Activated CD4-positive, alpha-beta T cell treated with anti-CD3 and anti-CD28 coated beads, Interleukin-2, amount 10 ng/mL, durations not matched to agents 7 days and 5 days (primary cell): ENCODE measurements around the gene RAPGEF1. TPM values are rescaled to one million over a fixed set of nuclear protein-coding genes. Genes with fewer than 3 reads are reported as not detected.
A peak's percentile ranks its signal among the peaks of the same experiment; 100 is the strongest.

ENCODE experiments used
- CTCF ChIA-PET: fragments of 350-600 bp; sonication (Branson Sonifier 250); formaldehyde crosslinking; loops from one replicate; lab custom pipeline; 2021; ENCODE audit warnings: antibody characterized with exemption; lab: Charles Lee
- POLR2A ChIA-PET: fragments of 350-600 bp; sonication (Branson Sonifier 250); formaldehyde crosslinking; loops from one replicate; lab custom pipeline; 2021; ENCODE audit warnings: antibody characterized with exemption; lab: Charles Lee
- DNase-seq: peaks from one replicate; pipeline ENCODE4 v3.0.0-alpha.2; 2020
- H3K27ac Mint-ChIP-seq: one replicate; pipeline ENCODE4 v1.8.0; 2021; ENCODE audit warnings: mild to moderate bottlenecking, moderate library complexity, mixed read lengths
- H3K27me3 Mint-ChIP-seq: one replicate; pipeline ENCODE4 v1.8.0; 2021; ENCODE audit warnings: mixed read lengths
- H3K36me3 Mint-ChIP-seq: one replicate; pipeline ENCODE4 v1.8.0; 2021; ENCODE audit warnings: low read depth, mixed read lengths
- H3K4me1 Mint-ChIP-seq: one replicate; pipeline ENCODE4 v1.8.0; 2021; ENCODE audit warnings: mixed read lengths
- H3K4me3 Mint-ChIP-seq: one replicate; pipeline ENCODE4 v1.8.0; 2021; ENCODE audit warnings: mild to moderate bottlenecking, moderate library complexity, mixed read lengths
- H3K9me3 Mint-ChIP-seq: one replicate; pipeline ENCODE4 v1.8.0; 2021; ENCODE audit warnings: mixed read lengths
- total RNA-seq, 2 experiments: library from RNA; stranded (reverse); gene quantifications; one replicate each; pipeline ENCODE4 v1.2.3, GENCODE V29; 2021

The RAPGEF1 gene
- total RNA-seq, 2 experiments from 2014 or later = 128 to 129 TPM

DNA sequence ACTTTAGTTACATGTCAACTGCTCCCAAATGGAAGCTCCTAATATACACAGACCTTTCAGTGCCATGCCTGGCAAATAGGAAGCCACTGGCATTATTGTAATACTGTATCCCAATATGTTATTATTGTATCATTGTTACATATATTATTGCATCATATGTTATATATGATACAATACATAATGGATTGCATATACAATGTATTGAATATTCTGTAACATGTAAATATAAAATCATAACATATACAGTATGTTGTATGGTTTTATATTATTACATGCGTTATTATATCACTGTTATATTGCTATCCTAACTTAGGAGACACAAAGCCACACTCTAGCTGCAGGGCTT is 38.5 kb downstream of the RAPGEF1 start:
- ChIA-PET CTCF (interaction anchor here (0.9 to 1.3 kb wide), 2 partner anchors 9 to 23 kb away, joined by 3 to 5 read pairs; no protein-coding TSS in a partner anchor), POLR2A (no interaction called here)
- H3K4me3 Mint-ChIP-seq = no peak overlapping the region
- H3K27ac Mint-ChIP-seq = no peak overlapping the region
- H3K36me3 Mint-ChIP-seq = peaks cover 12% of the 10 kb centered on the region
- peaks cover 65% of the 10 kb centered on the region for H3K4me1 Mint-ChIP-seq
- H3K27me3 Mint-ChIP-seq = no peaks in the 10 kb centered on the region
- DNase-seq = no peak
- H3K9me3 Mint-ChIP-seq = no peaks in the 10 kb centered on the region

DNA sequence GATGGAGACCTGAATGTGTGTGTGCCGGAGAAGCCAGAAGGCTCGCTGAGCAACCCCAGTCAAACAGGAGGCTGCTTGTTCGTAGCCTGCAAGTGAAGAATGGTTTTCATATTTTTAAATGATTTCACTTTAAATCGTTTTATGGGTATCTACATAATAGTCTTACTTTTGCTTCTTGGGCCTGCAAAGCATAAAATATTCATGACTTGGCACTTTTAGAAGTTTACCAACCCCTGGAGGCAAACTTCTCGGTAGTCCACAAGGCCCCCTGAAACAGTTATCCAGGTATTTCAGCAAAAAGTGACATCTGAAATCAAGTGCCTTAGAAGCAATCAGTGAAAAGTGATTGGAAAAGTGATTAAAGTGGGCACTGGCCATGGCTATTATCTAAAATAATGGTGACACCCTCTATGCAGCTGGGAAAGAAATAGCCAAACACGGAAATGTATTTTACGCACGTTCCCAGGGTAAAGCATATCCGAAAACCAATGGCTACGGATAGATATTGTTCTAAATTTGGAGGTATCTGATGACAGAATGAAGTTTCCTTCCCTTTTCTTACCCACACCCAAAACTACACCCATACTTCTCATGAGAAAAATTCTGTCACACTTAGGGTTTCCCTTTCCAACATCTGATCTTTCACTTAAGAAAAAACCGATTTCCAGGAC is 39.0 kb downstream of the RAPGEF1 start:
- peaks cover 11% of the 10 kb centered on the region for H3K36me3 Mint-ChIP-seq
- no peak overlapping the region for H3K4me3 Mint-ChIP-seq
- ChIA-PET POLR2A (no interaction called here), CTCF (interaction anchor here (1.3 kb wide), 1 partner anchor 22 kb away, joined by 3 read pairs; no protein-coding TSS in a partner anchor)
- DNase-seq = no peak
- H3K27me3 Mint-ChIP-seq = no peaks in the 10 kb centered on the region
- no peaks in the 10 kb centered on the region for H3K9me3 Mint-ChIP-seq
- H3K27ac Mint-ChIP-seq = no peak overlapping the region
- H3K4me1 Mint-ChIP-seq = peaks cover 64% of the 10 kb centered on the region

DNA sequence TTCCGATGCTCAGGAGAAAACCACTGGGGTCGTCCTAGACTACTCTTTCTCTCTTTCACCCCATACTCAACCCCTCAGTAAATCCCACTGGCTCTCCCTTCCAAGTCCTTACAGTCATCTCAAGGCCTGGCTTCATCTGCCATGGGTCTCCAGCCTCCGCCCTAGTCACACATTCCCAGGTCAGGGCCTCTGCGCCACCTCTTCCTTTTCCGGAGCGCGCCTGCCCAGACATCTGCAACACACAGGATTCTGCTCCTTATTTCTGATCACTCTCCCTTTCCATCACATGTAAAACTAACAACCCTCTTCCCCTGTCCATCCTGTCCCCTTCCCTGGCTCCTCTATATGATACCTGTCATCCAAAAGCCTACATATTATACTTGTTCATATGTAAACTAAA is 39.8 kb downstream of the RAPGEF1 start:
- DNase-seq = no peak
- no peaks in the 10 kb centered on the region for H3K9me3 Mint-ChIP-seq
- H3K4me3 Mint-ChIP-seq = no peak overlapping the region
- ChIA-PET POLR2A (no interaction called here), CTCF (no interaction called here)
- no peaks in the 10 kb centered on the region for H3K27me3 Mint-ChIP-seq
- peak overlapping the region; percentile 9 for H3K27ac Mint-ChIP-seq
- peaks cover 63% of the 10 kb centered on the region for H3K4me1 Mint-ChIP-seq
- H3K36me3 Mint-ChIP-seq = peaks cover 11% of the 10 kb centered on the region

- CTCF ChIA-PET = interaction anchor here (7.5 kb wide), 1 partner anchor 19 kb away, joined by 47 read pairs; no protein-coding TSS in a partner anchor
- H3K4me1 Mint-ChIP-seq = peaks cover 64% of the 10 kb centered on the region
- H3K27ac Mint-ChIP-seq = no peak overlapping the region
- no peaks in the 10 kb centered on the region for H3K27me3 Mint-ChIP-seq
- no peak overlapping the region for H3K4me3 Mint-ChIP-seq
- no peak for DNase-seq
- POLR2A ChIA-PET = no interaction called here
- H3K36me3 Mint-ChIP-seq = peaks cover 17% of the 10 kb centered on the region
- no peaks in the 10 kb centered on the region for H3K9me3 Mint-ChIP-seq
Measured at GRCh38 chr9:131698618-131698985, 41.3 kb downstream of the RAPGEF1 start.

- Mint-ChIP-seq H3K9me3 (no peaks in the 10 kb centered on the region), H3K27ac (peak overlapping the region; percentile 22), H3K4me3 (no peak overlapping the region), H3K36me3 (peaks cover 19% of the 10 kb centered on the region), H3K4me1 (peaks cover 67% of the 10 kb centered on the region), H3K27me3 (no peaks in the 10 kb centered on the region)
- ChIA-PET CTCF (interaction anchor here (0.9 to 7.5 kb wide), 4 partner anchors 7 to 18 kb away, joined by 3 to 47 read pairs (median 5); no protein-coding TSS in a partner anchor), POLR2A (no interaction called here)
- no peak for DNase-seq
Measured at GRCh38 chr9:131697908-131698617, 41.8 kb downstream of the RAPGEF1 start.

DNA sequence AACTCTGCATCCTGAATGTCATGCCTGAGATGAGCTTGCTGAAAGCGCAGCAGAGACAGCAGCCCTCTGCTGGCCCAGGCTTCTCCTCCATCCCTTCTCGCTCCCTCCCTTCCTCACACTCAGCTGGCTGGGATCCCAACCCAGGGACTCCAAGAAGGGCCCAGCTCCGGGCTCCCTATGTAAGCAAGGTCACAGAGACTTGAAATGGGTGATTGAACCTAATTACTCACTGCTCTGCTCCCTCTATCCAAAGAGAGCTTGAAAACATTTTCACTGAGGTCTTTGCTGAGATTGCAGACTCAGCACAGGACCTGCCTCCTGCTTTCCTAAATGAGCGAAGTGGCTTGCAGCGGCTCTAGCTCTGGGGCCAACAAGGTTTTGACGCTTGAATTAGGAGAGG is 42.8 kb downstream of the RAPGEF1 start:
- H3K4me1 Mint-ChIP-seq = peaks cover 74% of the 10 kb centered on the region
- no peaks in the 10 kb centered on the region for H3K9me3 Mint-ChIP-seq
- no peaks in the 10 kb centered on the region for H3K27me3 Mint-ChIP-seq
- no peak for DNase-seq
- H3K27ac Mint-ChIP-seq = no peak overlapping the region
- no peak overlapping the region for H3K4me3 Mint-ChIP-seq
- ChIA-PET POLR2A (interaction anchor here (0.6 kb wide), 1 partner anchor 138 kb away, joined by 4 read pairs; no protein-coding TSS in a partner anchor), CTCF (interaction anchor here (0.7 to 7.5 kb wide), 7 partner anchors 8 to 45 kb away, joined by 3 to 47 read pairs (median 4); no protein-coding TSS in a partner anchor)
- peaks cover 19% of the 10 kb centered on the region for H3K36me3 Mint-ChIP-seq

- Mint-ChIP-seq H3K36me3 (peaks cover 19% of the 10 kb centered on the region), H3K4me3 (no peak overlapping the region), H3K9me3 (no peaks in the 10 kb centered on the region), H3K27ac (no peak overlapping the region), H3K27me3 (no peaks in the 10 kb centered on the region), H3K4me1 (peaks cover 77% of the 10 kb centered on the region)
- no peak for DNase-seq
- ChIA-PET CTCF (interaction anchor here (0.8 to 7.5 kb wide), 7 partner anchors 9 to 67 kb away, joined by 3 to 47 read pairs (median 6); no protein-coding TSS in a partner anchor), POLR2A (no interaction called here)
Measured at GRCh38 chr9:131695836-131696460, 43.9 kb downstream of the RAPGEF1 start.

DNA sequence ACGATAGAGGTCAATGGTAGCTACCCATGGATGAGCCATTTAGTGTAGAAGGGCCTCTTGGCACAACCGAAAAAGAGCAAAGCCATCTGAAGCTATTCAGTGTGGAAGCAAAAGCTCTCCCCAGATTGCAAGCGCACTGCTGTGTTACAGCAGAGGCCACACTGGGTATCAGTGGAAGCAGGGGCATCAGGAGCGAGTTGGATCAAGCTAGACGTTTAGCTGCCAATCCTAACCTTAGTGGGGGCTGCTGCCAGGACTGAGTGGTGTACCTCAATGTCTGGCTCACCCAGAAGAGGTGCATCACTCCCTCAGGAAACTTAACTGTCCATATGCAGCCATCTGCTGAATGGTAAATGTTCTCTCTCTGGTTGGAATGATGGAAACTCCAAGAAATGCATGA is 44.5 kb downstream of the RAPGEF1 start:
- H3K4me1 Mint-ChIP-seq = peaks cover 81% of the 10 kb centered on the region
- no peak overlapping the region for H3K27ac Mint-ChIP-seq
- POLR2A ChIA-PET = no interaction called here

GRCh38 chr9:131693651-131694597 is 46.0 kb downstream of the RAPGEF1 start:
- Mint-ChIP-seq H3K27ac (no peak overlapping the region), H3K4me1 (peaks cover 79% of the 10 kb centered on the region), H3K9me3 (no peaks in the 10 kb centered on the region), H3K4me3 (no peak overlapping the region), H3K36me3 (peaks cover 12% of the 10 kb centered on the region), H3K27me3 (no peaks in the 10 kb centered on the region)
- ChIA-PET POLR2A (interaction anchor here (0.7 kb wide), 1 partner anchor 121 kb away, joined by 3 read pairs; no protein-coding TSS in a partner anchor), CTCF (interaction anchor here (0.6 to 7.5 kb wide), 5 partner anchors 14 to 148 kb away, joined by 3 to 47 read pairs (median 3); no protein-coding TSS in a partner anchor)
- DNase-seq = no peak

More for the DNA sequence above, 44.5 kb downstream of the RAPGEF1 start:
- H3K36me3 Mint-ChIP-seq = peaks cover 19% of the 10 kb centered on the region
- CTCF ChIA-PET = interaction anchor here (0.6 to 7.5 kb wide), 6 partner anchors 10 to 486 kb away, joined by 3 to 47 read pairs (median 6); no protein-coding TSS in a partner anchor
- no peaks in the 10 kb centered on the region for H3K27me3 Mint-ChIP-seq
- H3K4me3 Mint-ChIP-seq = no peak overlapping the region
- DNase-seq = no peak
- no peaks in the 10 kb centered on the region for H3K9me3 Mint-ChIP-seq

DNA sequence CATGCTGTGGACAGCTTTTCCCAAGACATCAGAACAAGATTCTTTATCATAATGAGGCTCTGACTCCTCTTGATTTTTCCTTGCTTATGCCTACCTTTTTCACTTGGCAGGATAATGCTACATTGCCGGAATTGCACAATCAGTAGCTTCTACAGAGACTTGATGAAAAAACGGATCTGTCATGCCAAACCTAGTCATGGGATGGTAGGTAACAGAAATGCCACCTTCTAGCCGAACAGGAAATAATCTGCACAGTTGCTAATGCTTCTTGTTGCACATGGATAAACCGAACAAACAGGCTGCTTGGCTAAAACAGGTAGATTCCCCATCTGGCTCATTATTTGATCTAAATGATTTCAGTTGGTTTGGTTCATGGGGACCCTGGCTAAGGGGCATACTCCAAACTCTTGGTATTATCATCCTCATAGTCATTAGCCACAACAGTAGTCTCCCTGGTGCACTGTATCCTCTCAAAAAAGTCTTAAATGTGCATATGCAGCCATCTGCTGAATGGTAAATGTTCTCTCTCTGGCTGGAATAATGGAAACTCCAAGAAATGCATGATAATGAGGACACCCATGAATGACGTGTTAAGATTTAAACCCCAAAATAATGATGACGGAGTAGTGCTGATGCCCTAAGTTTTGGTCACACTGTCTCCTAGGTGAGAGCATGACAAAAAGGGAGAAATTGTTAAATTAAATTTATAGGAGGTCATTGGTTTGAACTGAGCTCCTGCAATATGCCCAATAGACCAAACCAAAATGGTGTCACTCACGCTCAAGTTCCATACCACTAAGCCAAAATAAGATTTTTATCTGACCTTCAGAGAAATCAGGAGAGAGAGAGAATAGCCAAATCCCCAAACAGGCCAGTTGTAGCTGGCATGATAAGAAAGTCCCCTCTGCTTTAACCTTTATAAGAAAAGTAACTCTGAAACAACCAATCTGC is 47.0 kb downstream of the RAPGEF1 start:
- Mint-ChIP-seq H3K27me3 (no peaks in the 10 kb centered on the region), H3K36me3 (peaks cover 12% of the 10 kb centered on the region), H3K4me1 (peaks cover 71% of the 10 kb centered on the region), H3K27ac (no peak overlapping the region), H3K4me3 (no peak overlapping the region), H3K9me3 (no peaks in the 10 kb centered on the region)
- ChIA-PET CTCF (interaction anchor here (1.3 to 7.5 kb wide), 4 partner anchors 13 to 46 kb away, joined by 3 to 47 read pairs (median 4); no protein-coding TSS in a partner anchor), POLR2A (no interaction called here)
- no peak for DNase-seq
